CD4-positive, alpha-beta T cell treated with Interleukin-4 for 4 hours (primary cell): ENCODE results near the gene CRYGD.
A peak's percentile ranks its signal among the peaks of the same experiment; 100 is the strongest.

Experiments used
- DNase-seq: peaks from one replicate; pipeline ENCODE4 v3.0.0-alpha.2; 2020

Gene CRYGD

GRCh38 chr2:208077276-208077675 lies 47.0 kb downstream of the CRYGD start:
- DNase-seq = no peak

GRCh38 chr2:208074610-208075356 lies 49.5 kb downstream of the CRYGD start:
- no peak for DNase-seq

GRCh38 chr2:208072250-208072892 lies 52.0 kb downstream of the CRYGD start:
- DNase-seq = peak; percentile 56
